Epithelial cell of prostate (primary cell): ENCODE results near the gene ZNF33B.
A peak's percentile ranks its signal among the peaks of the same experiment; 100 is the strongest.
"Not testable (repeated sequence)": the region's sequence is repeated elsewhere in the genome, so short reads cannot be mapped to it uniquely, and the experiment has no call there.

ENCODE experiments used
- DNase-seq: peaks from one replicate; pipeline ENCODE4 v3.0.0-alpha.2; 2011; ENCODE audit warnings: low read depth, low spot score
- H3K27ac ChIP-seq: fragments of 450-650 bp; 2 replicates; pipeline ENCODE4 v1.5.1; 2017; ENCODE audit warnings: mild to moderate bottlenecking

The ZNF33B gene

GRCh38 chr10:42618424-42618823 lies 19.9 kb downstream of the ZNF33B start:
- DNase-seq, result no peak
- no peak overlapping the region for H3K27ac ChIP-seq

GRCh38 chr10:42615419-42615818 lies 23.0 kb downstream of the ZNF33B start:
- no peak for DNase-seq
- no peak overlapping the region for H3K27ac ChIP-seq

GRCh38 chr10:42609872-42610271 lies 28.5 kb downstream of the ZNF33B start:
- DNase-seq, result no peak
- no peak overlapping the region for H3K27ac ChIP-seq

- H3K27ac ChIP-seq, result no peak overlapping the region
- DNase-seq, result no peak
Observed at GRCh38 chr10:42598249-42598873, 40.0 kb downstream of the ZNF33B start.

GRCh38 chr10:42596196-42596595 lies 42.2 kb downstream of the ZNF33B start:
- no peak for DNase-seq
- H3K27ac ChIP-seq, result no peak overlapping the region

- H3K27ac ChIP-seq, result no peak overlapping the region
- DNase-seq, result no peak
Observed at GRCh38 chr10:42594246-42594650, 44.1 kb downstream of the ZNF33B start.

- no peak for DNase-seq
- H3K27ac ChIP-seq, result no peak overlapping the region
Observed at GRCh38 chr10:42593284-42593683, 45.1 kb downstream of the ZNF33B start.

- no peak for DNase-seq
Observed at GRCh38 chr10:42583828-42584227, 54.5 kb downstream of the ZNF33B start.

GRCh38 chr10:42578019-42578418 lies 60.4 kb downstream of the ZNF33B start:
- DNase-seq, result no peak

More at GRCh38 chr10:42583828-42584227, 54.5 kb downstream of the ZNF33B start:
- no peak overlapping the region for H3K27ac ChIP-seq

GRCh38 chr10:42576338-42576737 lies 62.0 kb downstream of the ZNF33B start:
- H3K27ac ChIP-seq, result no peak overlapping the region
- no peak for DNase-seq

More at GRCh38 chr10:42578019-42578418, 60.4 kb downstream of the ZNF33B start:
- no peak overlapping the region for H3K27ac ChIP-seq

GRCh38 chr10:42574336-42574735 lies 64.0 kb downstream of the ZNF33B start:
- no peak for DNase-seq
- H3K27ac ChIP-seq, result no peak overlapping the region

GRCh38 chr10:42556931-42557330 lies 81.4 kb downstream of the ZNF33B start:
- H3K27ac ChIP-seq, result no peak overlapping the region
- no peak for DNase-seq

GRCh38 chr10:42553576-42553975 lies 84.8 kb downstream of the ZNF33B start:
- not testable (repeated sequence) for DNase-seq, H3K27ac ChIP-seq

- DNase-seq, result no peak
- no peak overlapping the region for H3K27ac ChIP-seq
Observed at GRCh38 chr10:42553064-42553407, 85.3 kb downstream of the ZNF33B start.

- DNase-seq, result peak; percentile 91
- no peak overlapping the region for H3K27ac ChIP-seq
Observed at GRCh38 chr10:42552188-42553063, 85.9 kb downstream of the ZNF33B start.

- H3K27ac ChIP-seq, result no peak overlapping the region
- no peak for DNase-seq
Observed at GRCh38 chr10:42551582-42552187, 86.7 kb downstream of the ZNF33B start.

- no peak for DNase-seq
- H3K27ac ChIP-seq, result no peak overlapping the region
Observed at GRCh38 chr10:42549851-42550250, 88.5 kb downstream of the ZNF33B start.

- no peak for DNase-seq
- H3K27ac ChIP-seq, result no peak overlapping the region
Observed at GRCh38 chr10:42548254-42548653, 90.1 kb downstream of the ZNF33B start.

- H3K27ac ChIP-seq, result no peak overlapping the region
- DNase-seq, result no peak
Observed at GRCh38 chr10:42544945-42545344, 93.4 kb downstream of the ZNF33B start.

GRCh38 chr10:42543840-42544372 lies 94.5 kb downstream of the ZNF33B start:
- H3K27ac ChIP-seq, result no peak overlapping the region
- no peak for DNase-seq
